ENCODE results near the gene TMEM9. TPM values are rescaled to one million over a fixed set of nuclear protein-coding genes. Genes with fewer than 3 reads are reported as not detected.

TMEM9 gene
- polyA plus RNA-seq, 3 donors: 13.6 to 43.6 (median 22.4) TPM

DNA sequence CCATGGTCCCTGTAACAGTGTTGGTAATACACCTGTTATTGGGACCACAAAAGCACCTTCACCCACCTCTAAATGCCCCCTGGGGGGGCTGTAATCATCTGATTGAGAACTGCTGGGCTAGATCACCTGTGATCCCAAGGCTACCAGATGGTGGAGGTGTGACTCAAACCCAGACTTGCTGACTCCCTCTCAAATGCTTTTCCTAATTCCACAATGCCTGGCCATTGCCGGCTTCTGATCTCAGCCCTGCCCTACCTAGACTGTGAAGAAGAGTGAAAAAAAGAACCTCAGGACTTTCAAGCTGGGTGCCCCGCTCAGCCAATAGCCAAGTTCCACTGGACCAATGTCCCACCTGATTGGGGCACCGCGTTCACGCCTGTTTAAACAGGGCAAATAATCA lies 9.6 kb downstream of the TMEM9 start:
- intact Hi-C loops (cut with micrococcal nuclease): no loop called here
- Histone ChIP-seq H4K20me1 (ENCODE audit: insufficient read depth, low read length) (no peaks in the 10 kb centered on the region), H2AFZ (ENCODE audit: insufficient read depth, low read depth, low read length, poor library complexity, severe bottlenecking) (no peak overlapping the region), H3K36me3 (replicated peaks in 1 of 2; ENCODE audit: control insufficient read depth in 1 of 2, insufficient read depth in 2 of 2, low read length in 2 of 2) (peaks cover 77 to 97% of the 10 kb centered on the region in 2 donors), H3K9me3 (replicated peaks in 1 of 2; ENCODE audit: control insufficient read depth in 1 of 2, insufficient read depth in 1 of 2, low read length in 2 of 2) (no peaks in the 10 kb centered on the region), H3K27me3 (ENCODE audit: control insufficient read depth in 2 of 2, insufficient read depth in 2 of 2, low read length in 2 of 2) (no peaks in the 10 kb centered on the region), H3K79me2 (ENCODE audit: insufficient read depth, low read length) (no peaks in the 10 kb centered on the region), H3K4me3 (replicated peaks in 1 of 3; ENCODE audit: low read depth in 2 of 3, low read length in 3 of 3) (no peak overlapping the region), H3K4me1 (ENCODE audit: control insufficient read depth in 1 of 2, insufficient read depth in 2 of 2, low read length in 2 of 2) (no peaks in the 10 kb centered on the region), H3K9ac (ENCODE audit: insufficient read depth, low read length, poor library complexity, severe bottlenecking) (no peak overlapping the region), H3K4me2 (replicated peaks; ENCODE audit: extremely low read depth, low read length, poor library complexity, severe bottlenecking) (no peak overlapping the region), H3K27ac (ENCODE audit: low read depth in 1 of 2, low read length in 2 of 2) (no peak overlapping the region)
- Mint-ChIP-seq H3K27ac (peak overlapping the region in 1 of 7 donors; percentile 66), H3K4me1 (no peaks in the 10 kb centered on the region), H3K36me3 (peaks cover 82 to 92% of the 10 kb centered on the region in 2 donors), H3K4me3 (no peak overlapping the region), H3K27me3 (ENCODE audit: low read depth in 3 of 3) (peaks cover 0 to 2% (median 1%) of the 10 kb centered on the region in 3 donors), H3K9me3 (no peaks in the 10 kb centered on the region)
- WGBS (ENCODE audit: insufficient coverage): 100% methylated on average over 1 of the region's 5 CpGs
- TF ChIP-seq, protein P1, sequence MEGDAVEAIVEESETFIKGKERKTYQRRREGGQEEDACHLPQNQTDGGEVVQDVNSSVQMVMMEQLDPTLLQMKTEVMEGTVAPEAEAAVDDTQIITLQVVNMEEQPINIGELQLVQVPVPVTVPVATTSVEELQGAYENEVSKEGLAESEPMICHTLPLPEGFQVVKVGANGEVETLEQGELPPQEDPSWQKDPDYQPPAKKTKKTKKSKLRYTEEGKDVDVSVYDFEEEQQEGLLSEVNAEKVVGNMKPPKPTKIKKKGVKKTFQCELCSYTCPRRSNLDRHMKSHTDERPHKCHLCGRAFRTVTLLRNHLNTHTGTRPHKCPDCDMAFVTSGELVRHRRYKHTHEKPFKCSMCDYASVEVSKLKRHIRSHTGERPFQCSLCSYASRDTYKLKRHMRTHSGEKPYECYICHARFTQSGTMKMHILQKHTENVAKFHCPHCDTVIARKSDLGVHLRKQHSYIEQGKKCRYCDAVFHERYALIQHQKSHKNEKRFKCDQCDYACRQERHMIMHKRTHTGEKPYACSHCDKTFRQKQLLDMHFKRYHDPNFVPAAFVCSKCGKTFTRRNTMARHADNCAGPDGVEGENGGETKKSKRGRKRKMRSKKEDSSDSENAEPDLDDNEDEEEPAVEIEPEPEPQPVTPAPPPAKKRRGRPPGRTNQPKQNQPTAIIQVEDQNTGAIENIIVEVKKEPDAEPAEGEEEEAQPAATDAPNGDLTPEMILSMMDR (IDR thresholded peaks at IDR 0.05): no peak
- DNase-seq: no peak

DNA sequence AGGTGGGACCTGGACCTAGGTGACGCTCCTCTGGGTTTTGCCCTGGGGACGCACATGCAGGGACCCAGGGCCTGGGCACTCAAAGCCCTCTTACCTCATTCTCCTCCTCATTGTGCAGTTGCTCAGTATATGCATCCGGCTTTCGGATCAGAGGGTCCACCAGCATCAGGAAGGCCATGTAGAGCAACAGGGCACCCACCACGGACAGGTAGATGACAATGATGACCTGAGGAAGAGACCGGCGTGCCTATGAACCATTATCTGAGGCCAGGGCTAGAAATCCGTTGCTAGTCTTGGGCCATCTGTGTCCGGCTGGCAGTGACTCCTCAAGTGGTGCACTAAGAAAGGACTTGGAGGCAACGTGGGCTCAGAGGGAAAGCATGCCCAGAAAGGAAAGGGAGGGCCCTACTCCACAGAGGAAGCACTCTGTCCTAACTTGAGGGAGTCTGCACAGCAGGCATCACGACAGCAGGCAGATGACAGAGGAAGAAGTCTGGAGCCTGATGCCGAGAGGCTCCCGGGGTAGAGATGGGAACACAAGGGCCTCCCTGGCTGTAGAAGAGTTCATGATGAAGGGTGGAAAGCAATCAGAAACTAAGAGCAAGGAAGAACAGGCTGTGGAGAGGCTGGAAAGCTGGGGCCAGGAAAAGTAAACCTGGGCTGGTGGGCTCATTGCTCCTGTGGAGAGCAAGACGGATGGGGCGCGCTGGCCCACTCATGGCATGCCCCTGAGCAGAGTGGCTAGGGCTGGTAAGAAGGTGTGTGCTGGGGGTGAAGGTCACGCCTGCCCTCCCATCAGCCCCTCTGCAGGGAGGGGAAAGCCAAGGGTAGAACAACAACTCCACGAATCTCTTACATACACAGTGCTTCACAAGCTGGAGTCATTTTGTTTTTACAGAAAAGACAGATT lies 10.3 kb downstream of the TMEM9 start:
- no peaks in the 10 kb centered on the region for H3K27me3 ChIP-seq (ENCODE audit: control insufficient read depth in 2 of 2, insufficient read depth in 2 of 2, low read length in 2 of 2)
- Mint-ChIP-seq H3K27me3 (ENCODE audit: low read depth in 3 of 3) (peaks cover 0 to 3% (median 2%) of the 10 kb centered on the region in 3 donors), H3K27ac (peak overlapping the region in 1 of 7 donors; percentile 12), H3K4me1 (no peaks in the 10 kb centered on the region), H3K9me3 (no peaks in the 10 kb centered on the region), H3K4me3 (no peak overlapping the region), H3K36me3 (peaks cover 85 to 95% of the 10 kb centered on the region in 2 donors)
- H3K4me1 ChIP-seq (ENCODE audit: control insufficient read depth in 1 of 2, insufficient read depth in 2 of 2, low read length in 2 of 2): no peaks in the 10 kb centered on the region
- H3K36me3 ChIP-seq (replicated peaks in 1 of 2; ENCODE audit: control insufficient read depth in 1 of 2, insufficient read depth in 2 of 2, low read length in 2 of 2): peaks cover 77 to 97% of the 10 kb centered on the region in 2 donors
- TF ChIP-seq, protein P1 (IDR thresholded peaks at IDR 0.05): no peak
- no peaks in the 10 kb centered on the region for H3K79me2 ChIP-seq (ENCODE audit: insufficient read depth, low read length)
- WGBS (ENCODE audit: insufficient coverage): 95% methylated on average over 16 of the region's 18 CpGs
- H3K9ac ChIP-seq (ENCODE audit: insufficient read depth, low read length, poor library complexity, severe bottlenecking): no peak overlapping the region
- H3K27ac ChIP-seq (ENCODE audit: low read depth in 1 of 2, low read length in 2 of 2): no peak overlapping the region
- H3K4me2 ChIP-seq (replicated peaks; ENCODE audit: extremely low read depth, low read length, poor library complexity, severe bottlenecking): no peak overlapping the region
- no peak overlapping the region for H3K4me3 ChIP-seq (replicated peaks in 1 of 3; ENCODE audit: low read depth in 2 of 3, low read length in 3 of 3)
- DNase-seq: no peak
- H2AFZ ChIP-seq (ENCODE audit: insufficient read depth, low read depth, low read length, poor library complexity, severe bottlenecking): no peak overlapping the region
- intact Hi-C loops (cut with micrococcal nuclease): no loop called here
- no peaks in the 10 kb centered on the region for H3K9me3 ChIP-seq (replicated peaks in 1 of 2; ENCODE audit: control insufficient read depth in 1 of 2, insufficient read depth in 1 of 2, low read length in 2 of 2)
- H4K20me1 ChIP-seq (ENCODE audit: insufficient read depth, low read length): no peaks in the 10 kb centered on the region
